HPDE6-E6E7 (cell line): ENCODE data around the gene KCNIP4.
"Not testable (repeated sequence)": the region's sequence is repeated elsewhere in the genome, so short reads cannot be mapped to it uniquely, and the experiment has no call there.

Source experiments
- DNase-seq: peaks from one replicate; pipeline ENCODE4 v3.0.0; 2011; ENCODE audit warnings: missing footprints; ENCODE audit errors: extremely low spot score

The KCNIP4 gene

DNA sequence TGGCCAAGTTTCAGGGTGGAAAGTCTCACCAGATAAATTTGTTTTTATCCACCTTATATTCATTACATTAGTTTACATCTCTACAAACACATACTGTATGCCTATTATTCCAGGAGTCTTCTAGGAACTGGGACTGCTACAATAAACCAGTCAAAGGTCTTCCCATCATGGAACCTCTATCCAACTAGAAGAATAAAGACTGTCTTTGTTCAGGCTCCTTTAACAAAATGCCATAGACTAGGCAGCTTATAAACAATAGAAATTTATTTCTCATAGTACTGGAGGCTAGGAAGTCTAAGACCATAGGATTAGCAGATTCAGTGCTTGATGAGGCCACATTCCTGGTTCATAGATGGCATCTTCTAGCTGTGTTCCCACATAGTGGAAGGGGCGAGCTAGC lies 1186.7 kb downstream of the KCNIP4 start:
- no peak for DNase-seq

DNA sequence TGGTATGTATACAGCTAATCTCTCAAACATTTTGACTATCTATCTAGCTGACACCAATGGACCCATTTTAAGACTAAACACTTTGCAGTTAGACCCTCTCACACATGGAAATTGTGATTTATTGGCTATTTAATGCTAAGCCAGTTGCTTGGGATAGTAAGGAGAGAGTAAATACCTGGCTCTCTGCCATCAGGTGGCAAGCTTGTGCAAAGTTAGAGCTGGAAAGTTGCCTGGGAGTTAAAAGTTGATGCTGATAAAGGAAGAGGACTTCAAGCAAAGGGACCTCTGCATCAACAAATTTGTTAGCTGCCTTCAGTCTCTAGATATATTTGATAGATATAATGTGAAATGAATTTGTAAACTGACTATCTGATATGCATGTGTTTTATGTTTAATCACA lies 1187.2 kb downstream of the KCNIP4 start:
- no peak for DNase-seq

DNA sequence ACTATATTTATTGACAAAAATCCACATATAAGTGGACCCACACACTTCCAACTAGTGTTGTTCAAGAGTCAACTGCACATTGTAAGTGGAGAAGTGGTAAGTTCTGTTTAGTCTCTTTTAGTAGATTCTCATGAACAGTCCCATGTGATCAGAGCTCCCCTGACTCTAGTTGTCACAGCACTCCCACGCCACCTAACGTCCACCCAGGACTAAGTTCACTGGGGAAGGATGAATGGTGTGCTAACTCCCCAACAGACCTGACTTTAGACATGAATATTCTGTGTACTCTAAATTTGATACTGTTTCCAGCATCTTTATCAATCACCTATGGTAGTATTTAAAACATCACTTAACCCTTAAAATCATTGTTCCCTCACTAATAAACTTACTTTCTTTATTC lies 1188.5 kb downstream of the KCNIP4 start:
- peak; percentile 11 for DNase-seq

DNA sequence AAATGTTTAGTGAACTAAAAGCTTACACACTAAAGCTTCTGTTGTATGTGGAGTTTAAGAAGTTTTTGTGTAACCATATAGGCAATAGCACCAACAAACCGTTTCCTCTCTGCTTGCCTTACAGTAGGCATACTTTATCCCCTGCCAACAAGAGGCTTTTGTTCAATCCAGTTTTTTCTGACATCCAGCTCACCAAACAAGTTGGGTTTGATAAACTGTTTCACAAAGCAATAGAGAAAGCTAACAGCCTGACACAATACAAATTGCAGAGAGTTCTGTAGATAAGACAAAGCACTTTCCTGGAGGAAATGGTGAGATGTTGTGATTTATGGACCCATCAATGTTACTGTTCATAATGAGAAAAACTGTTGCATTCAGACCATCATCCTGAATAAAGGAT lies 1194.5 kb downstream of the KCNIP4 start:
- no peak for DNase-seq

DNA sequence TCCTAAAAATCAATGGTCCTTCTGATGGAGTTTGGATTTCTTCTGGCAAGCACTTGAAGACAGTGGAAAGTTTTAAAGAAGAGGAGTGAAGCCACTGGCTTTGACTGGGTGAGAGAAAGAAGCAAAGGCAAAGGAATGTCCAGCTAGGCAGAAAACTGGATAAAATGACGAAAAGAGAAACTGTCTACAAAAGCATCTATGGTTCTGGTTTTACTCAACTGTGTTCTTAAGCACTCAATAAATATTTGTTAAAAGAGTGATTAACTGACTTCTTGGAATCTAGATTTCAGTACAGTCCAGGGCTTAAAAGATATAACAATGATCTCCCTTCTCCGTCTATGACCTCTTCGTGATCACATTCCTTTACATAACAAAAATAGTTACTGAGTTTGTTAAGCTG lies 1195.9 kb downstream of the KCNIP4 start:
- no peak for DNase-seq

DNA sequence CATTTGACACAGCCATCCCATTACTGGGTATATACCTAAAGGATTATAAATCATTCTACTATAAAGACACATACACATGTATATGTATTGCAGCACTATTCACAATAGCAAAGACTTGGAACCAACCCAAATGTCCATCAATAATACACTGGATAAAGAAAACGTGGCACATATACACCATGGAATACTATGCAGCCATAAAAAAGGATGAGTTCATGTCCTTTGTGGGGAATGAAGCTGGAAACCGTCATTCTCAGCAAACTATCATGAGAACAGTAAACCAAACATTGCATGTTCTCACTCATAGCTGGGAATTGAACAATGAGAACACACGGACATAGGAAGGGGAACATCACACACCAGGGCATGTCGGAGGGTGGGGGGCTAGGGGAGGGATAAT lies 1202.6 kb downstream of the KCNIP4 start:
- DNase-seq, result not testable (repeated sequence)

DNA sequence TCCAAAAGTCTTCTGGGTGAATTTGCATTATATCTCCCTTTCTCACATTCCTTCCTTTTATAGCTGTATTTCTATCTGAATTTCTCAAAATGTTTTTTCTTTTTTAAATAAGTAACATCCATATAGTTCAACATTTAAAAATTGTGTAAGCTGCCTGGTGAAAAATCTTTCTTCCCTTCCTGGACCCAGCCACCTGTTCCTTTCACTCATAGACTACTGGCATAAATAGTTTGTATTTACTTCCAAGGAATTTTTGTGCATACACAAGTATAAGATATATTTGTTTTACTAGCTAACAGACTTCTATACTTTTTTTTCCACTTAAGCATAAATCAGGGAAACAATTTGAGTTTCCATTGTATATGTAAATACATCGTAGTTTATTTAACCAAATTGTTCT lies 1212.6 kb downstream of the KCNIP4 start:
- DNase-seq, result no peak

DNA sequence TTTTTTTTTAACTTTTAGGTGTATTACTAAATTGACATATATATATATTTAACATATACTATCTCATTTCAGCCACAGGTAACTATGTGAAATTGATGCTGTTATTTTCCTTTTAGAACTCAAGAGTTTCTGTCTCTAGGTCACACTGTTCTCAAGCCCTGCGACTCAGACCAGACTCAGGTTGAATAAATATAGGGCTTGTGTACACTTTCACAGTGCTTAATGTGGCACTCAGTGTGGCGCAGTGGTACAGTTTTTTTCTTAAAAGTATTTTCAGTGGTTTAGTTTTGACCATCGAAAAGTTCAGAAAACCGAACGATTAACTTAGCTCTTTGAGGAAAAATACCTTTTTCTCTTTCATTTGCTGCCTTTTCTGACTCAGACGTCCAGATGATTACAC lies 1223.7 kb downstream of the KCNIP4 start:
- no peak for DNase-seq

DNA sequence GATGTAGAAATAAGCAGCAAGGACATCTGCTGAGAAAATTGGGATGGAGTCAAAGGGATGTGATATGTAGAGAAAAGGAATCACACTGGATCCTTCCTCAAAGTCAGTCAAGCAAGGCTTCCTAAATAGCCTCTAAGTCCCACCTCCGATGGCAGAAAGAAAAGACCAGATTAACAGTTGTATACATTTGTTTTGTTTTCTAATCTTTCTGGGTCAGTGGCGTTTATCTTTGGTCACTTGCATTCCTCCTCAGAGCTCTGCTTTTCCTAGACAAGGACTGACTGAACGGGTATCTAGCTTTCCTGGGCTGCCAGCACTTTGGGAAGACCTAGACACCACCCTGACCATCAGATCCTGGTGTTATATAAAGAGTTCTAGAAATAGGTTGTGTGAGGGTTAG lies 1225.1 kb downstream of the KCNIP4 start:
- DNase-seq, result no peak

DNA sequence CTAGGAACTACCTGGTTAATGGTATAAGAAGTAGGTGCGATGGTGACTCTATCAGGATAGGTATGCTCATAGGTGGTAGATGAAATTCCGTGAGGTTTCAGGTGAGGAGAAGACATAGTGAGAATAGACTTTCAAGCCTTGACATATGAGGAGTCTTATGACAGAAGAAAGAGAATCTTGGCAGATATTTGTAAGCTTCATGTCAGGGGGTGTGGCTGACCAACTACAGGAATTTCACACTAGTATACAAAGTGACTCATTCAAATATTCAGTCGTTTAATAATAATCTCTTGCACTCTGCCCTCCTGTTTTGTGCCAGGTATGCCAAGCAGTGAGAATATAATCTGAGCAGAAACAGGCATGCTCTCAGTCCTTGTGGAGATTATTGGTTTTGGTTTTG lies 1225.6 kb downstream of the KCNIP4 start:
- peak; percentile 15 for DNase-seq

DNA sequence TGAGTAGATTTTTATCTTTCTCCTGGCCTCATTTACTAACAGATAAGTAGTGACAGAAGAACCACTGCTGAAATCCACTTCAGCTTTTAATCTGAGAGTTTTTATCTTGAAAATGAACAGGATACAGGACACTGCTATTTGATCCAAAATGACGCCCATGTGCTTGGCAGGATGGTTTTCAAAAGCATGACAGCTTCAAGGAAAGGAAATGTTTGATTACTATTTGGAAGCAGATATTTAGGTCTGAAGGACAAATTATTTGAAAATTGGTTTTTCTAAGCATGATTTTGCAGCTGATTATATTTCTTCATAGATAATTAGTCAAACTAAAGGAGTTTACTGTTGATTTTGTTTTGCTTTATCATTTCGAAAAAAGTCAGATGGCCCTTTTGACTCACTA lies 1237.2 kb downstream of the KCNIP4 start:
- DNase-seq, result no peak

DNA sequence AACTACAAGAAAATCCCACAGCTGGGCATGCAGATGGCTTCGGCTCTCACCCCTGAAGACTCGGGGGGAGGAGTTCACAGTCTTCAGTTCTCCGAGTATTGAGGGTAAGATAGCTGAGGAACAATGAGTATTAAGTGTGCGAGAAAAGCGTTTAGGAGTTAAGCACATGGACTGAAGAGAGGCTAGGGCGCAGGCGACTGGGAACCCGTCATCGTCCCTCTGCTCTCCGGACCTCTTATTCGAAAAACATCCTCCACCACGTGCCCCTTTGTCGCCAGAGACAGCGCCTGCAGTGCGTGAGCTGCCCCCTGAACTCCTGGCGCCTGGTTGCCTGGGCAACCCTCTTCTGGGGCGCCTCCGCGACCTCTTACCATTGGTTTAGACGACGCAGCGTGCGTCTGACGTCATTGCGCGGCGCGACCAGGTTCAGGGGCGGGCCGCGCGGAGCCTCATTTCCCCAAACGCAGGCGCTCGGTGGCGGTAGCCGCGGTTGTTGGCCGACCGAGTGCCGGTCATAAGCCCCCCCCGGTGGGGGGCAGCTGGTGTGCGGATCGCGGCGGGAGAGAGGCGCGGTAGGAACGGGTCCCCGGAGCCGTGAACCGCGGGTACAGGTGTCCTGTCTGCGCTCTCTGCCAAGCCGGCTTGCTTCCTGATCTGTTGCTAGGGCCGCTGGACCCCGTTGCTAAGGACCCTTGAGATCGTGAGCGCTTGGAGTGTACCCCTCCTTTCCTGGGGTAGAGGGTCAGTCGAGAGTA lies 1248.4 kb downstream of the KCNIP4 start, which contains the start of gene PACRGL:
Gene PACRGL, plus strand, starts transcription at position 452 of the 755 bp plus-strand sequence. CDS start 4,024 bp downstream, outside the sequence.
- peak; percentile 77 for DNase-seq

DNA sequence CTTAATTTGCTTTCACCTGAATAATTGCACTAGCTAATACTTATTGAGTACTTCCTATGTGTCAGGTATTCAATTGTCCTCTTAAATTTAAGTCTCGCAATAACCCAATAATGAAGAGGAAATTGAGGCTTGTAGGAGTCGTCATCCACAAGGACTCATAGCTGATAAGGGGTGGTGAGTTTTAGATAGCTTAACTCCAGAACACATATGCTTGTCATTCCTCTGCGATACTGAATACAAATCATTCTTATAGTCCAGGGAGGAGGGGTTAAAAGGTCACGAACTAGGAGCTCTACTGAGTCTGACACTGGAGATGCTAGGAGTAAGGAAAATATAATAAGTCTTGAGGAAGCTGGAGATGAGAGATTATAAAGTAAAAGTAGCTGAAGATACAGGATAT lies 1249.8 kb downstream of the KCNIP4 start:
- no peak for DNase-seq

DNA sequence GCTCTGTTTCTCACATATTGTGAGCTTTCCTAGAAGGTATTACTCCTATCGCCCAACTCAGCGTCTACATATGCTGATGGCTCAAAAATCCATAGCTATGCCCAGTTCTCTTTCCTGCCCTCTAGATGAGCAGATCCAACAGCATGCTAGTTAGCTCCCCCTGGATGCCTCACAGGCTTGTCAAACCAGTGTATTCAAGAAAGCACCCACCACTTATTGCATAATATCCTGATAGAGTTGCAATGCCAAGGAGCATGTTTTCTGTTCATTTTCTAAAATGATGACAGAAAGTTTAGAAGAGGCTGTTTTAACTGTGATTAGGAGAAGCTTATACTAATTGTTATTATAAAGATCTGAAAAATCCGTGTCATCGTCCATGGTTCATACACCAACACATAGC lies 1250.2 kb downstream of the KCNIP4 start:
- DNase-seq, result no peak

DNA sequence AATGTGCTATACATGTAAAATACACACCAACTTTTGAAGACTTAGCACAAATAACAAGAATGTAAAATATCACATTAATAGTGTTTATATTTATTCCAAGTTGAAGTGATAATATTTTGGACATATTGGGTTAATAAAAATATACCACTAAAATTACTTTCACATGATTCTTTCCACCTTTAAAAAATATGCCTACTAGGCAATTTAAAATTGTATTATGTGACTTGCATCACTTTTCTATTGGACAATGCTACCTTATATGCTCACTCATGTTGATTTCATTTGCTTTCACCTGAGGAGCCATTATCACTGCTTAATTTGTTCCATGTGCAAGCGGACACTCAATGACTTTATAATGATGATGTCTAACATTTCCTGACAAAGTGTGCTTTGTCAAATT lies 1251.8 kb downstream of the KCNIP4 start:
- DNase-seq, result no peak

DNA sequence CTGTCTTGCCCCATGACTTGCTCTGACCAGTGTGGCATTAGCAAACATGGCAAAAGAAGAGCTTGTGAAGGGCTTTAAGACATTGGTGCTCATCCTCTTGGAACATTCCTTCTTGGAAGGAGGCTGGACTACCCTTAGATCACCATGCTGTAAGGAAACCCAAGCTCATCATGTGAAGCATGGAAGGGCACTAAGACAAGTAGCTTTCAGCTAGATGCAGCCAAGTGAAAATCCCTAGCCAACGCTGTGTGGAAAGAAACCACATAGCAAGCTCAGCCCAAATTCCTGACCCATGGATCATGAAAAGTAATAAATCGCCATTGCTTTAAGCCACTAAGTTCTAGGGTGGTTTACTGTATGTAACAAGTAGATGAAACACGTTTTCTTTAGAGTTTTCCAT lies 1260.7 kb downstream of the KCNIP4 start:
- no peak for DNase-seq

DNA sequence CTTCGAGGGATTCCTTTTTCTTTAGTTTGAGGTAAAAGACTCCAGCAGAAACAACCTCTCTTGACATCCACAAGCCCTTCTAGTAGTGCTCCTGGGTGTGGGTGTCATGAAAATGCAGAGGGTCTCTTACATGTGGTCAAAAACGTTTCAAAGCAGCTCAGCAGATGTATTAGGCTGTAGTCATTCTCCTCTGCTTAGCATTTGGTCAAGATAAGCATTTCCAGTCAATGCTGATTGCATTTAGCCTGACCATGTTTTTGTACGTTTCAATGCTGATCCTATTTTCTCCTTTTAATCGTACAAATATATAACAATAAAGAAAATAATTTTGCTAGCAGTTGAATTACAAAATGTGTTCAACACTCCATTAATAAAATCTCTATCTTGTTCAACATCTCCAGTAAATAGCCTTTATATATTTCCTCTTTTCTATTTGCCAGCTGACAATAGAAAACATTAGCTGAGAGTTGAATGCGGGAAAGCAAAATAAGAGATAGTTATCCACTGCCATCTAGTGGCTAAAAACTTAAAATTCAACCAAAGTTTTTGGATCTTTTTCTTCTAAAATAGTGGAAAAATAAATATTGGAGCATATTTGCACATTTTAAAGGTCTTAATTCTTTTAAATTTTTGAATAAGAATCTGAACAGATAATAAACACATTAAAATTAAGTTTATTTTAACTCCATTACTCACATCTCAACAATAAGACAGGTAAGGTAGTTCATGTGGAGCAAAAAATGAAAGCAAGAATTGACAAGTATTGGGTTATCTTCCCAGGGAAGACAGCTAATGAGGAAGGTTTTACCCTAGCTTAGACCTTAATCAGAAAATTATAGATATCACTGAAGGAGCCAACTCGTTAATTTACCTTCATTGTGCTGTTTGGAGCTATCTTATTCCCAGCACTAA lies 1263.5 kb downstream of the KCNIP4 start:
- DNase-seq, result peak; percentile 12

DNA sequence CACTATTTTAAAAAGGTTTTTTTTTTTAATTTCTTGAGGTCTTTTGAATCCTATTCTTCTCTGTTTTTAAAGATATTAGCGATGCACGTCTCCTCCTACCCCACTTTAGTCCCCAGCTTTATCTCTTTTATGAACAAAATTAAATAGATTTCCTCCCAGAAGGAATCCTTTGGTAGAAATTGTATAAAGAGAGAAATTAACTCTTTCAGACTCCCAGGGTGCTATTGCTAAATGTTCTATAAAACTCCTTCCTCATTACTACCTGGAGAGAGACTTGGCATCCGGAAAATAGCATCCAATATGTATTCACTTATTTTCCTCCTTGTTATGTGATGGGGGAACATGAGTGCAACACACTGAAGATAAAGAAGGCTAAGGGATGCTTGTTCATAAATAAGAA lies 1264.8 kb downstream of the KCNIP4 start:
- no peak for DNase-seq

DNA sequence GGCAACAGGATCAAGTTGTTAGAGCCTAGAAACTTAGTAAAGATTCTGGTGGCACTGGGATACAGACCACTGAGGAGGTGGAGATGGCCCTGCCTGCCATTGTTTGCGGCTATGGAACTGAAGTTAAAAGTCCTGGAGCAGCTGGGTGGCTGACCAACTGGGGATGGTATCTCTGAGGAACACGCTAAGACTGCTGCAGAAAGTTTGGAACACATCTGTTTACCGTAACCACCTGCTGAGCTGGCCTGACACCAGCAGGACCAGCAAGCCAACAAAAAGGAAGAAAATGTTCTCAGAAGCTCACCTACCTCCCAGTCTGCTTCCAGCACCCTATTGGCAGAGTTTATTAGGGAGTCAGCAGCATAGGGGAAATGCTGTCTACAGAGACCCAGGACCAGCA lies 1265.7 kb downstream of the KCNIP4 start:
- no peak for DNase-seq

DNA sequence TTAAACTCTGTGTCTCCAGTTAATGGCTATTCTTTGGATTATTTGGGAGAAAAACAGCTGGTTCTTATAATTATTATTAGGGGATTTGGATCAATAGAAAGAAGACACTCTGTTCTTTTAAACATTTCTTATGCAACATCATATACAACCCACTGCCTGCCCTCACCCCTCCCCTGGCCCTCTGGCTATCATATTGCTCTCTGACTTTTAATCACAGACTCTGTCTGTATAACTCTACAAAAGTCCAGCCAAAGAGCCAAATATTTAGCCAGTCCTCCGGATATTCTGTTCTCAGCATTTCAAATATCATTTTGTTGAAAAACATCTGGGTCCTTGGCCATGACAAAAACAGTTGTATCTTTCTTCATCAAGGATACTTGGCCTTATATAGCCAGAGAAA lies 1267.3 kb downstream of the KCNIP4 start:
- no peak for DNase-seq

DNA sequence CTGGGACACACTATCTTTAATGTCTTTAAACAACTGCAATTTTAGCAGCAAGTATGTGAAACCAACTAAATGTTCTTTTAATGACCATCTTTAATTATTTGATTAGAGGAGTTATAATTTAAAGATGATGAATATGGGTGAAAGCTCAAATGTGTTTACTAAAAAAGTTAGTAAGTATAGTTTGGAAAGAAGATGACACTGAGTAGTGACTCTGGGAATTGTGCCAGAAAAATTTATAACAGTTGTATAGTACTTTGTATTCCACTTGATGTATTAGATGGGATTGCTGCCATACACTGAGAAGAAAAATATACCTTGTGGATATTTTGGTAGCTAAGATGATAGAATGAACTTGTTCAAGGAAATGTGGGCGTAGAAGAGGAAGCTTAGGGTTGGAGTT lies 1267.8 kb downstream of the KCNIP4 start:
- no peak for DNase-seq

DNA sequence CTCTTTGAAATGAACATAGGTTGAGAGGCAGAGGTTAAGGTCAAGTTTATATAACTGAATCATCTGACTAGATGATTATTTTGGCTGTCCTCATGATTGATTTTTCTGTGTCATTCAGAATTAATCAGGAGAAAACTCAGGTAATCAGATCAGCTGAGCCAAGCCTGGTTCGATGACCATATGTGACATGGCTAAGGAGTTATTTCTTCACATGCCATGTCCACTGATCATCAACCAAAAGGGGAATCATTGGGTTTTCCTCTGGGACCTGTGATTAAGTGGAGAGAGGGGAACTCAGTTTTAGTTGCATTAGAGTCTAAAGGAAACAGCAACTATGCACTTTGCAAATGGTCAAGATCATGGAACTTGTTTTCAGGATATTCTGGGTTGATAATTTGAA lies 1268.6 kb downstream of the KCNIP4 start:
- DNase-seq, result no peak
